Measurements from ENCODE around the gene KLHL10.
A peak's percentile ranks its signal among the peaks of the same experiment; 100 is the strongest.
"Not testable (repeated sequence)": the region's sequence is repeated elsewhere in the genome, so short reads cannot be mapped to it uniquely, and the experiment has no call there.

The KLHL10 gene

DNA sequence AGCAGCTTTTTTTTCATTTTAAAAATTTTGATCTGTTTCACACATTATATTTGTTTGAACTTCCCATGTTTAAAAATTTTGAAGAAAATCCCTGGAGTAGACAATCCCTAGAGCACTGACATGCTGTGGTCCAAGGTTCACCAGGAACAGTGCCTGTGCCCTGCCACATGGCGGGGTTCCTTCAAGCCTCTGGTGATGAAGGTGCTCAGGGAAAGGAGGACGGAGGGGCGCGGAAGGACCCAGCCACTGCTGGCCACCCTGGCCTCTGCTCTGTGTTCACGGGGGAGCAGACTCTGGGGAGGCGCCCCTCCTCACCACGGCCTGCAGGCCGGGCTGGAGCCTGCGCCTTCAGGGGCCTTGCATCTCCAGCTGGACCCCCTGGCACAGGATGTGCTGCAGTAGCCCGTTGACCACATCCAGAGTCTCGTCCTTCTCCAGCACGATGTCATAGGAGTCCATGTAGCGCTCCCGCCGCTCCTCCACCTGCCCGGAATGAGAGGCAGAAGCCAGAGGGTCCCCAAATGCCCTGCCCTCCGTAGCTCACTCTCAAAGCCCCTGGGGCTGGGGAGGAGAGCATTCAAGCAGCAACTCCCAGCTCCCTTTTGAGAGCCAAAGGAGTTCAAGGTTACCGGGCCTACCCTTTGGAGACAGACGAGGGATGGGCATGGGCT is 12.3 kb upstream of the KLHL10 start:
- Mint-ChIP-seq H3K9me3 (no peaks in the 10 kb centered on the region), H3K4me1 (no peaks in the 10 kb centered on the region), H3K27ac (no peak overlapping the region), H3K4me3 (no peak overlapping the region), H3K36me3 (peaks cover 49% of the 10 kb centered on the region)
- no peak for DNase-seq (ENCODE audit: low spot score in 2 of 2)
- no peak for ATAC-seq

DNA sequence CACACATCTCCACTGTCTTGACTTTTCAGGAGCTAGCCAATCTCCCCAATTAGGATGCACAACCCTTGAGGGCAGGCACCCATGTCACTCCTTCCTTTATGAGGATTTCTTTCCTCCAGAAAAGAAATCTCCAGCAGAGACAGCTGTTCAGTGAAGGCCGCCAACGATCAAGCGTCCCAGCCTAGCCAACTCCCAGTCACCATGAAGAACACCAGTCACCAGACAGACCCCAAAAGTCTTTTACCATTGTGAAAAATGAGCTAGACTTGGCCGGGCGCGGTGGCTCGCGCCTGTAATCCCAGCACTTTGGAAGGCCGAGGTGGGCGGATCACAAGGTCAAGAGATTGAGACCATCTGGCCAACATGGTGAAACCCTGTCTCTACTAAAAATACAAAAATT is 7.7 kb upstream of the KLHL10 start:
- not testable (repeated sequence) for DNase-seq (ENCODE audit: low spot score in 2 of 2); H3K4me3 Mint-ChIP-seq; H3K9me3 Mint-ChIP-seq; H3K4me1 Mint-ChIP-seq; ATAC-seq; H3K27ac Mint-ChIP-seq
- H3K36me3 Mint-ChIP-seq, result peaks cover 78% of the 10 kb centered on the region

DNA sequence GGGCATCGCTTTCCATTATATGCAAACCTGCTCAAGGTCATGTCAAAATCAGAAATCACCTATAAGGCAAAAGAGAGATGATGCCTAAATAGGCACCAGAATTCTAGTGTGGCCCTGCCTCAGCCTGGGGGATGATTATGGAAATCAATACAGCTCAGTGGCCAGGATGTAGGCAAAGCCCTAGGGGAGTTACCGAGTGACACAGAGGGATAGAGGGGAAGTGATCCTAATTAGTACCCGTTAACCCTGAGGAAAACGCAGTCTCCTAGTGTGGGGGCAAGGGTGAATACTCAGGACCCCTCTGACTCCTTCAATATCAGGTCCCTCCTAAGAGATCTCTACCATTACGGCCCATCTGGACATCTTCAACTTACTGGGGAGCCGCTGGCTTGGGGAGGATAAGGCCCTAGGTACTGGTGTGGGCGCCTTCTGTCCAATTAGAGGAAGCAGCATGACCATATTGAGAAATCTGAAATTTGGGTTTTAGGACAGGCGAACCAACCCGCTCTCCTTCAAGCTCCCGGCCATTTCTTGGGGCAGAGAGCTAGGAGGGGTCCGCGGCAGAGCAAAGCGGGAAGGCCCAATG is 2.3 kb upstream of the KLHL10 start:
- H3K36me3 Mint-ChIP-seq, result peaks cover 31% of the 10 kb centered on the region
- H3K4me1 Mint-ChIP-seq, result peaks cover 12% of the 10 kb centered on the region
- H3K27ac Mint-ChIP-seq, result peak overlapping the region; percentile 80
- H3K4me3 Mint-ChIP-seq, result peak overlapping the region; percentile 74
- ATAC-seq (peak; percentile 53), DNase-seq (ENCODE audit: low spot score in 2 of 2) (no peak)
- no peaks in the 10 kb centered on the region for H3K9me3 Mint-ChIP-seq

DNA sequence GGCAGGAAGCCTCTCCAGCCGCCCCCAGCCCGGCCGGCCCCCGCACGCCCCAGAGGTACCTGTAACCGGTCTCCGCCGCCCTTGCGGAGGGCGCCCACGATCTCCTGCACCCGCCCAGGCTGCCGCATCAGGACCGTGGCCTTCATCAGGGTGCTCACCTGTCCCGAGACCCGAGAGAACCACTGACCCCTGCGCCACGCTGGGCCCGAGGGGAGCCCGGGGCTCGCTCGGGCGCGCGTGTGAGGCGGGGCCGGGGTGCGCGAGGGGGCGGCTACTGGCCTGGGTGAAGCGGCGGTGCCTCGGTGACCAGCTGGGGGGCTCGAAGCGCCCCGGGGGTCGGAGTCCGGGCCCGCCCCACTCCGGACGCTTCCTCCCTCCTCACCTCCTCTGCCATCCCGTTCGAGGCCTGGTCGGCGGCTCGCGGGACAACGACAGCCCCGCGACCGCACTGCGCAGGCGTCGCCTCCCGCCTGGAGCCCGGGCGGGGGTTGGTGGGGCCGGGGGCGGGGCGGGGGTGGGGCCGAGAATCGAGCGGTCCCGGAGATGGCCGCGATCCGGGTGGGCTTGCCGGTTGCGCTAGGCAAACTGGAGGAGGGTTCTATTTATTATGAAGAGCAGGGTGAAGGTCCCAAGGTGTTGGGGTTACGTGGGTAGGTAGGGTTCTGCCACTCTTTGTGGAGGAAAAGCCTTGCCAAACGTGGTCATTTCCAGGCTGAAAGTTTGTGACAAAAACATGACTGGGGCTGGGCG is 1.6 kb upstream of the KLHL10 start, which contains the start of gene NT5C3B:
TSS of gene NT5C3B (minus strand) at position 433 of the 750 bp plus-strand sequence. CDS start at position 394, 39 bp downstream.
- peaks cover 25% of the 10 kb centered on the region for H3K36me3 Mint-ChIP-seq
- H3K4me1 Mint-ChIP-seq, result peaks cover 12% of the 10 kb centered on the region
- H3K4me3 Mint-ChIP-seq, result peak within 1 kb of the TSS; percentile 74
- DNase-seq (ENCODE audit: low spot score in 2 of 2) (peak; percentile 46 to 71), ATAC-seq (peak; percentile 88)
- H3K27ac Mint-ChIP-seq, result peak within 1 kb of the TSS; percentile 80
- H3K9me3 Mint-ChIP-seq, result no peaks in the 10 kb centered on the region

DNA sequence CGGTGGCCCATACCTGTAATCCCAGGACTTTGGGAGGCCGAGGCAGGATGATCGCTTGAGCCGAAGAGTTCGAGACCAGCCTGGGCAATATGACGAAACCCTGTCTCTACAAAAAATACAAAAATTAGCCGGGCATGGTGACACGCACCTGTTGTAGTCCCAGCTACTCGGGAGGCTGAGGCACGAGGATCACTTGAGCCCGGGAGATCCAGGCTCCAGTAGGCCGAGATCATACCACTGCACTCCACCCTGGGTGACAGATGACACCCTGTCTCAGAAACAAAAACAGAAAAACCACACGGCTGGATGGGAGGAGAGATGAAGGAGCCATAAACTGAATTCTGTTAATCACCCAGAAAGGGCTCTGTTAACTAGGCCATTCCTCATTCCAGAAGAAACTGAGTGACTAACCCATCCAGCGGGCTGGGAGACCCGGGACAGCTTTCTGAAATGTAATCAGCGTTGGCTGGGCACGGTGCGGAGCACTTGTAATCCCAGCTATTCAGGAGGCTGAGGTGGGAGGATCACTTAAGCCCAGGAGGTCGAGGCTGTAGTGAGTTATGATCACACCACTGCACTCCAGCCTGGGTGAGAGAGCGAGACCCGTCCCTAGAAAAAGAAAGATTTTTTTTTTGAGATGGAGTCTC is 952 bp upstream of the KLHL10 start:
- Mint-ChIP-seq H3K4me1 (peaks cover 12% of the 10 kb centered on the region), H3K27ac (no peak overlapping the region), H3K36me3 (peaks cover 18% of the 10 kb centered on the region), H3K9me3 (no peaks in the 10 kb centered on the region), H3K4me3 (peak overlapping the region; percentile 74)
- no peak for DNase-seq (ENCODE audit: low spot score in 2 of 2)
- no peak for ATAC-seq

DNA sequence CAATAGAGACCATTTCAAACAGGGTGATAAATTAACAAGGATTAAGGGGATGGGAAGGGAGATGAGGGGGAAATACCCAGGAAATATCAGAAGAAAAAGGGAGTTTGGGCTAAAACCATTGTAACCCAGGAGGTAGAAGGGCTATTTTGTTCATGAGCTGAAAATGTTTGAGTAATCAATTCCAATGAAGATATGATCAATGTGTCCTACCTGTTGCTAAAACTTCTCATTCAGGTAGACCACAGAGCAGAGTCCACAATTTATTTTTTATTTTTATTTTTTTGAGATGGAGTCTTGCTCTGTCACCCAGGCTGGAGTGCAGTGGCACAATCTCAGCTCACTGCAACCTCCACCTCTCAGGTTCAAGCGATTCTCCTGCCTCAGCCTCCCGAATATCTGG is 1.8 kb downstream of the KLHL10 start:
- H3K27ac Mint-ChIP-seq; ATAC-seq; H3K36me3 Mint-ChIP-seq; DNase-seq (ENCODE audit: low spot score in 2 of 2); H3K9me3 Mint-ChIP-seq; H3K4me3 Mint-ChIP-seq: not testable (repeated sequence)
- H3K4me1 Mint-ChIP-seq, result peaks cover 11% of the 10 kb centered on the region

DNA sequence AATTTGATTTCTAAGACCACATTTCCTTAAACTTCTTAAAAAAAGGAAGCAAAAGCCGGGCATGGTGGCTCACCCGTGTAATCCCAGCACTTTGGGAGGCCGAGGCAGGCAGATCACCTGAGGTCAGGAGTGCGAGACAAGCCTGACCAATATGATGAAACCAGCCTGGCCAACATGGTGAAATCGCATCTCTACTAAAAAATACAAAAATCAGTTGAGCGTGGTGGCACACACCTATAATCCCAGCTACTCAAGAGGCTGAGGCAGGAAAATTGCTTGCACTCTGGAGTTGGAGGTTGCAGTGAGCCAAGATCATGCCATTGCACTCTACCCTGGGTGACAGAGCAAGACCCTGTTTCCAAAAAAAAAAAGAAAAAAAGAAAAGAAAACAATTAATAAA is 3.2 kb downstream of the KLHL10 start:
- H3K36me3 Mint-ChIP-seq; H3K4me1 Mint-ChIP-seq; DNase-seq (ENCODE audit: low spot score in 2 of 2); H3K9me3 Mint-ChIP-seq; ATAC-seq; H3K27ac Mint-ChIP-seq; H3K4me3 Mint-ChIP-seq: not testable (repeated sequence)

DNA sequence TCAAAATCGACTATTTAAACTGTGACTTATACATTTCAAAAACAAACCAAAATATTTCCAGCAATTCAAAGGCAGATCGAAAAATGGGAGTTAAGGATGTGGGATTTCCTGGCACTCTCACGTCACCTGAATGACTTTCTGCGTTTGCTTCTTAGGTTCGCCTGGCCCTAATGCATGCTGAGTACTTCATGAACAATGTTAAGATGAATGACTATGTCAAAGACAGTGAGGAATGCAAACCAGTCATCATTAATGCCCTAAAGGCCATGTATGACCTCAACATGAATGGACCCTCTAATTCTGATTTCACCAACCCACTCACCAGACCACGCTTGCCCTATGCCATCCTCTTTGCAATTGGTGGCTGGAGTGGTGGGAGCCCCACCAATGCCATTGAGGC is 7.3 kb downstream of the KLHL10 start:
- H3K36me3 Mint-ChIP-seq, result peaks cover 24% of the 10 kb centered on the region
- ATAC-seq, result no peak

DNA sequence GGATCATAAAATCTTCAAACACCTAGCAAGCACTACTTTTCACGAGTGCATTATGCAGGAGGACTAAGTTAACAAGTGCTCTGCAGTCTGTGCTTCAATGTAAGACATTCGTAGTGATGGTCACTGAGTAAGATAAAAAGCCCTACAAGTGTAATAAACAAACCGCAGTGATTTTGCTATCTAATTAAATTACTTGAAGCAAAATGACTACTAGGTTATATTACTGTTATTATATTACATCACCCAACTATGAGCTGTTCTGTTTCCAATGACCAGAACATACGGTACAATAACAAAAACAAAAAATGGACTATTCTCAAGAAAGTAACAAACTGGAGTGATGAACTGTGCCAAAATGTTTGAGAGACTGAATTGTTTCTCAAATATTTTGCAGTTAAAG is 11.2 kb downstream of the KLHL10 start:
- no peak overlapping the region for H3K4me3 Mint-ChIP-seq
- no peak for DNase-seq (ENCODE audit: low spot score in 2 of 2)
- no peak for ATAC-seq

More for the DNA sequence above, 7.3 kb downstream of the KLHL10 start:
- Mint-ChIP-seq H3K4me1 (peaks cover 6% of the 10 kb centered on the region), H3K27ac (no peak overlapping the region), H3K4me3 (no peak overlapping the region), H3K9me3 (no peaks in the 10 kb centered on the region)
- no peak for DNase-seq (ENCODE audit: low spot score in 2 of 2)

DNA sequence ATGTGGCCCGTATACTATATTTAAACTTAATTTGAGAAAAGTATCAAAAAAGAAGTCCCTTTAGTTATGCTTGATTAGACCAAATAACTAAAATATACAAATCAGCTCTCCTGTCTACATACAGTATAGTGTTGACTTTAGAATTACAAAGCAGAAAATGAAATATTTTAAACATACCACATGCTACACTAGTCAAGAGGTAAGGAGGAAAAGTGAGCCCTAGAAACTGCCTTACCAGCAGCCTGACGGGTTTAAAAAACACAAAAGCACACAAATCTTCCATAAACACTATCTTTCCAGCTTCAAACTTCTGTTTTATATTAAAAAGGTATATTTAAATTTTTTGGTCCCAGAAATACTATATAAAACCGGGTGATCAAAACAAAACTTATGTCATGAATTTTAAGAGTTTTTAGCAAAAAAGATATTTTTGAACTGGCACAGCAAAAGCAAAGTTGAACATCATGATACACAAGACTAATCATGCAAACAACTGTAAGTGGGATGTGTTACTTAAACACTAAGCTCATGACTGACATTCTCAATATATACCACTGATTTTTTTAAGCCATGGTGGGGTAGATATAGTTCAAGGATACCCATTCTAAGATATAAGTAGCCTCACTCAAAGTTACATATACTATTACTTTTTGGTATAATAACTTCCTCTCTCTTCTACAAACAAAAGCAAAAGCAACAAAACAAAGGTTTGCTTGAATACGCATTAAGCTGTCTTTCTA is 11.8 kb downstream of the KLHL10 start:
- DNase-seq (ENCODE audit: low spot score in 2 of 2) (no peak), ATAC-seq (no peak)
- peaks cover 6% of the 10 kb centered on the region for H3K4me1 Mint-ChIP-seq
- H3K27ac Mint-ChIP-seq, result no peak overlapping the region
- no peaks in the 10 kb centered on the region for H3K9me3 Mint-ChIP-seq
- H3K36me3 Mint-ChIP-seq, result peaks cover 68% of the 10 kb centered on the region
- no peak overlapping the region for H3K4me3 Mint-ChIP-seq

More for the DNA sequence above, 11.2 kb downstream of the KLHL10 start:
- Mint-ChIP-seq H3K9me3 (no peaks in the 10 kb centered on the region), H3K27ac (no peak overlapping the region), H3K4me1 (peaks cover 6% of the 10 kb centered on the region), H3K36me3 (peaks cover 62% of the 10 kb centered on the region)

DNA sequence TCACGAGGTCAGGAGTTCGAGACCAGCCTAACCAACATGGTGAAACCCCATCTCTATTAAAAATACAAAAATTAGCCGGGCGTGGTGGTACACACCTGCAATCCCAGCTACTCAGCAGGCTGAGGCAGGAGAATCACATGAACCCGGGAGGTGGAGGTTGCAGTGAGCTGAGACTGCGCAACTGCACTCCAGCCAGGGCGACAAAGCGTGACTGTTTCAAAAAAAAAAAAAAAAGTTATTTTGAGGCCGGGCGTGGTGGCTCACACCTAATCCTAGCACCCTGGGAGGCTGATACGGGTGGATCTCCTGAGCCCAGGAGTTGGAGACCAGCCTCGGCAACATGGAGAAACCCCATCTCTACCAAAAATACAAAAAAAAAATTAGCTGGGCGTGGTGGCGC is 13.8 kb downstream of the KLHL10 start:
- H3K27ac Mint-ChIP-seq; ATAC-seq; H3K4me3 Mint-ChIP-seq; H3K4me1 Mint-ChIP-seq; DNase-seq (ENCODE audit: low spot score in 2 of 2); H3K9me3 Mint-ChIP-seq: not testable (repeated sequence)
- peaks cover 88% of the 10 kb centered on the region for H3K36me3 Mint-ChIP-seq

DNA sequence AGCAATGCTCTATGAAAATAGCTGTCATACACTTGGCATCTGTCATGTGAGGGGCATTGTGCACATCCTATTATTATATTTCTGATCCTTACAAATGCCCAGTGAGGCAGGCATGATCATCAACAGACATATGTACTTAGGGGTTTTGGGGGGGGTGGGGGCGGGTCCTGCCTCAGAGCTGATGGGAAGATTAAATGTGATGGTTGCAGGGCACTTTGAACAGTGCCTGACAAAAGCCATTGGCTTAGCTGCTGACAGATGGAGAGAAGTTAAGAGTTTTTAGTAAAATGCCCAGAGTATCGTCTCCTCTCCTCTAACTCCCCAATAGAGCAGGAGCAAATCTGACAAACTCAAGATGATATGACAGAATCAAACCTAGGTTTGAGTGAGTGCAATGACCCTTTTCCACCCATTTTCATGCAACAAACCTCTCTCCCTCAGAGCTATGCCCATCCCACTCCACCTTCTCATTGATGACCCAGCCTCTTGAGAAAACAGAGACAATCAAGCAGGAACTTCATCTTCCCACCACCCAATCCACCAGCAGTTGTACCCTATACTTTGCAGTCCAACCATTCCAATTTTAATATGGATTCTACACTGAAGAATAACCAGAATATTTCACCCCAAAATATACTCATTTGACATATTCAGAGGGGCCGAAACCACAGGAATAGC is 22.8 kb downstream of the KLHL10 start:
- ATAC-seq (no peak), DNase-seq (ENCODE audit: low spot score in 2 of 2) (no peak)
- H3K4me1 Mint-ChIP-seq, result peaks cover 24% of the 10 kb centered on the region
- peak overlapping the region; percentile 20 for H3K27ac Mint-ChIP-seq
- no peaks in the 10 kb centered on the region for H3K9me3 Mint-ChIP-seq
- H3K36me3 Mint-ChIP-seq, result peaks cover 25% of the 10 kb centered on the region
- no peak overlapping the region for H3K4me3 Mint-ChIP-seq

DNA sequence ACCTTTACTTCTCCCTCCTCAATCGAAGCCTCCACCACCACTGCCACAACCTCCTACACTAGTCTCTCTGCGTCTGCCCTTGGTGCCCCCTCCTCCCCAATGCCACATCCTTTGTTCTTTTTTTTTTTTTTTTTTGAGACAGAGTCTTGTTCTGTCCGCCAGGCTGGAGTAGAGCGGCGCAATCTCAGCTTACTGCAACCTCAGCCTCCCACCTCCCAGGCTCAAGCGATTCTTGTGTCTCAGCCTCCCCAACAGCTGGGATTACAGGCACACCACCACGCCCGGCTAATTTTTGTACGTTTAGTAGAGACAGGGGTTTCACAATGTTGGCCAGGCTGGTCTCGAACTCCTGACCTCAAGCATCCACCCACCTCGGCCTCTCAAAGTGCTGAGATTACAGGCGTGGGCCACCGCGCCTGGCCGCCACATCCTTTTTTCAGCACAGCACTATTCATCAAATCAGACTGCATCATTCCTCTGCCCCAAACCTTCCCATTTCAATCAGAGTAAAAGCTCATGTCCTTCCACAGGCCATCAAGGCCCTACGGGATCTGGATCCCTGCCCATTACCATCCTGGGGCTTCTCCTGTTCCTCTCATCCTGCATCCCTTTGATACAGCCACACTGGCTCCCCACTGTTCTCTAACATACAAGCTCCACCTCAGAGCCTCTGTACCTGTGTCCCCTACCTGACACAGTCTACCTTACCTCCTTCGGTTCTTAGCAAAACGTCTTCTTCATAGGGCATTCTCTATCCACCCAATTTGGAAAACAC is 25.6 kb downstream of the KLHL10 start:
- ATAC-seq, result peak; percentile 46
- H3K27ac Mint-ChIP-seq, result no peak overlapping the region
- peaks cover 26% of the 10 kb centered on the region for H3K36me3 Mint-ChIP-seq
- peaks cover 24% of the 10 kb centered on the region for H3K4me1 Mint-ChIP-seq
- peak; percentile 15 to 64 for DNase-seq (ENCODE audit: low spot score in 2 of 2)
- H3K4me3 Mint-ChIP-seq, result no peak overlapping the region
- H3K9me3 Mint-ChIP-seq, result no peaks in the 10 kb centered on the region

DNA sequence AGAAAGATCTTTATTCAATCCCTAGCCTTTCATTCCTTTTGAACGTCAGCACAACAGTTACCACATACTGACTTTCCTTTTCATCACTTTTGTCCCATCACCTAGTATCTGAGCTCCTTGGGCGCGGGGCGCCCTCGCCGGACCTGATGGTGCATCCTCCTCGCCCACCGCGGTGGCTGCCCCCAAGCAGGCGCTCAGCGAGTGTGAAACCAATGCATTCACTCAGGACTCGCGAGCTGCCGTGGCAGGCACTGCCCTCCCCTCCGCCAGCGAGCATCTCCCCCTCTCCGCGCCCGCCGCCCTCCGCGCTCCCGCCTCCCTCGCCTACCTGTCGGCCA is 26.8 kb downstream of the KLHL10 start:
- H3K27ac Mint-ChIP-seq, result no peak overlapping the region
- ATAC-seq, result no peak
- peaks cover 38% of the 10 kb centered on the region for H3K36me3 Mint-ChIP-seq
- H3K4me1 Mint-ChIP-seq, result peaks cover 25% of the 10 kb centered on the region
- DNase-seq (ENCODE audit: low spot score in 2 of 2), result no peak
- no peaks in the 10 kb centered on the region for H3K9me3 Mint-ChIP-seq
- H3K4me3 Mint-ChIP-seq, result no peak overlapping the region
